PC-9 (cell line): Measurements from ENCODE around the gene FAM3B.

Experiments used
- EZH2 ChIP-seq: fragments of 200-600 bp; sonication (generic); IDR thresholded peaks from 2 replicates; pipeline ENCODE4 v1.8.0; 2017; ENCODE audit warnings: antibody characterized with exemption, low read depth
- TF ChIP-seq, protein P1 (sequence below): fragments of 200-600 bp; sonication (generic); conservative IDR thresholded peaks from 2 replicates; pipeline ENCODE4 v1.6.1; 2017; ENCODE audit warnings: mixed run types, antibody characterized with exemption, mild to moderate bottlenecking, moderate library complexity

- TF ChIP-seq, protein P1, sequence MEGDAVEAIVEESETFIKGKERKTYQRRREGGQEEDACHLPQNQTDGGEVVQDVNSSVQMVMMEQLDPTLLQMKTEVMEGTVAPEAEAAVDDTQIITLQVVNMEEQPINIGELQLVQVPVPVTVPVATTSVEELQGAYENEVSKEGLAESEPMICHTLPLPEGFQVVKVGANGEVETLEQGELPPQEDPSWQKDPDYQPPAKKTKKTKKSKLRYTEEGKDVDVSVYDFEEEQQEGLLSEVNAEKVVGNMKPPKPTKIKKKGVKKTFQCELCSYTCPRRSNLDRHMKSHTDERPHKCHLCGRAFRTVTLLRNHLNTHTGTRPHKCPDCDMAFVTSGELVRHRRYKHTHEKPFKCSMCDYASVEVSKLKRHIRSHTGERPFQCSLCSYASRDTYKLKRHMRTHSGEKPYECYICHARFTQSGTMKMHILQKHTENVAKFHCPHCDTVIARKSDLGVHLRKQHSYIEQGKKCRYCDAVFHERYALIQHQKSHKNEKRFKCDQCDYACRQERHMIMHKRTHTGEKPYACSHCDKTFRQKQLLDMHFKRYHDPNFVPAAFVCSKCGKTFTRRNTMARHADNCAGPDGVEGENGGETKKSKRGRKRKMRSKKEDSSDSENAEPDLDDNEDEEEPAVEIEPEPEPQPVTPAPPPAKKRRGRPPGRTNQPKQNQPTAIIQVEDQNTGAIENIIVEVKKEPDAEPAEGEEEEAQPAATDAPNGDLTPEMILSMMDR, result no peak
- TF ChIP-seq EZH2, result no peak
Measured at GRCh38 chr21:41345934-41346685, 29.5 kb downstream of the FAM3B start.
